Activated T-cell treated with anti-CD3 and anti-CD28 coated beads for 1 hour (primary cell): Measurements from ENCODE around the gene FOXP3.

Experiments
- DNase-seq: peaks from one replicate; pipeline ENCODE4 v3.0.0-alpha.2; 2020; ENCODE audit warnings: low read depth

The FOXP3 gene

DNA sequence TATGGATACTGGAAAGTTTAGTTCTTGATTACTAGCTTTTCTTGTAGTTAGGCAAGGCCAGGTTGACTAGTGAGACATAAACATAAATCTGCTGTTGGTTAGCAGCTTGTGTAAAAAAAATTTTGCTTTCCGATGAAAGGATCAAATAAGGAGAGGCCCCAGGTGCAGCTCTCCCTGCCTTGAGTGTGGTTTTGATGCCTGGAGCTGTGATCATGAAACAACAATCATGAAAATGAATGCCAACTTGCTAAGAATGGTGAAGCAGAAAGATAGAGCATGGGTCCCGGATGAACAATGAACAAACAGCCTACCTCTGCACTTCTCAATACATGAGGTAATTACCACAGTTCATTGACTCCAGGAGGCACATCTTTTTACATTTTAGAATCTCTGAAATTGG lies 50.1 kb downstream of the FOXP3 start:
- DNase-seq = no peak

DNA sequence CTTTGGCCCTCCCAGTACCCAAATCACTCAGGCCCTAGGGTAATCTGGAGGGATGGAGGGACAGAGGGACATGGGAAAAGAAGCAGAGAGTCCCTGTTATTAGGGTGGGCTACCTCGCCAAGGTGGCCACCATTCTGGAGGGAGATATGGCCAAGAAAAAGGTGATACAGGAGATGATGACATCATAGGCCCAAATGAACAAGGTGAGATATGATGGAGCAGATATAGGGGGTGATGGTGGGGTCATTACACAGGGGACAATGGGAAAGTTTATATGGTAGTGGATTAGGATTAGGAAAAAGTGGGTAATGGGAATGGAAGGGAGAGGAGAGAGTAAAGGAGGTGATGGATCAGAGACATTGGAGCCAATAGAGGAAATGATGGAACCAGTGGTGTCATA lies 51.6 kb downstream of the FOXP3 start:
- no peak for DNase-seq

DNA sequence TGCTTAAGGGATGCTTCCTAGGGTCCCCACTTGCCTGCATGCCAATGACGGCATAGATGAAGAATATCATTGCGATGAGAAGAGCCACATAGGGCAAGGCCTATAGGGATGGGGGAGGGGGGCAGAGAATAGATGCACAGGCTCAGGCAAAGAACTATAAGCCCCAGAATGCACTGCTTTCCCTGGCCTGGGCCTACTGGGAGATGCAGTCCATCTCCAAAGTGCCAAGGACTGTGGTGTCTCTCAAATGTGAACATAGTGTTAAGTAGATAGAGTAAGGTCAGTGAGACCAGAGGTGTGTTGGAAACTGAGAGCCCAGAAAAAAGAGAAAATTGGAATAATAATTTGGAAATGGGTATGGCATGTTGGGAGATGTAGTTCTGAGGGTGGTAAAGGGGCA lies 52.3 kb downstream of the FOXP3 start:
- no peak for DNase-seq

DNA sequence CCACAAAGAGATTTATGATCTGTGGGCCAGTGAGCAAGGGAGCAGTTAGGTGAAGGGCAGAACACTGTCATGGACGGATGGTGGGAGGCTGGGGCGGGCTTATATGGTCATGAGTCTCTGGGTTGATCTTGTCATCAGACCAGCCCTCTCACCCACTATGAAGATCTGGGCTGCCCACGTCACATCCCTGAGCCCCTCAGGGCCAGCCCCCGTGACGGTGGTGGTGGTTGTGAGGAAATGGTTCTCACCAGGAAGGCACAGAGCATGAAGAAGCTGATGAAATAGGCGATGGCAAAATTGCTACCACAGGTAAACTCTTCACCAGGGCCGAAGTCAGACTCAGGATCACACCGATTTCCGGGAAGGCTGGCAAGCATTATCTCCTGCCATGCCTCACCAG lies 53.4 kb downstream of the FOXP3 start:
- no peak for DNase-seq

DNA sequence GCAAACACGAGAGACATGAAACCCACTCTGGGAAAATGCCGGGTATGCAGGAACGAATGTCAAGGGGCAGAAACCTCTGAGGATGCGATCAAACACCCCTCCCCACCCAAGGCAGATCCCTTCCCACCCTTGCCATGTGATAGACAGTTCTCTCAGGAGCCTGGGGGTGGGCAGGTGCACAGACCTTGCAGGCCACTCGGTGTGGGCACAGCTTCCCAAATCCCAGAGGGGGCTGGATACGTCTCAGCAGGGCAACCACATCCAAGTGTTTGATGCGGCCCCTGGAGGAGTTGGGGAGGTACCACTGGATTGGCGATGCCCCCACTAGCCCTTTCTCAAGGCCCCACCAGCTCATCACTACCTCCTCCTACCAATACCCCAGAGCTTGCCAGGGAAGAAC lies 54.1 kb downstream of the FOXP3 start:
- DNase-seq = no peak

DNA sequence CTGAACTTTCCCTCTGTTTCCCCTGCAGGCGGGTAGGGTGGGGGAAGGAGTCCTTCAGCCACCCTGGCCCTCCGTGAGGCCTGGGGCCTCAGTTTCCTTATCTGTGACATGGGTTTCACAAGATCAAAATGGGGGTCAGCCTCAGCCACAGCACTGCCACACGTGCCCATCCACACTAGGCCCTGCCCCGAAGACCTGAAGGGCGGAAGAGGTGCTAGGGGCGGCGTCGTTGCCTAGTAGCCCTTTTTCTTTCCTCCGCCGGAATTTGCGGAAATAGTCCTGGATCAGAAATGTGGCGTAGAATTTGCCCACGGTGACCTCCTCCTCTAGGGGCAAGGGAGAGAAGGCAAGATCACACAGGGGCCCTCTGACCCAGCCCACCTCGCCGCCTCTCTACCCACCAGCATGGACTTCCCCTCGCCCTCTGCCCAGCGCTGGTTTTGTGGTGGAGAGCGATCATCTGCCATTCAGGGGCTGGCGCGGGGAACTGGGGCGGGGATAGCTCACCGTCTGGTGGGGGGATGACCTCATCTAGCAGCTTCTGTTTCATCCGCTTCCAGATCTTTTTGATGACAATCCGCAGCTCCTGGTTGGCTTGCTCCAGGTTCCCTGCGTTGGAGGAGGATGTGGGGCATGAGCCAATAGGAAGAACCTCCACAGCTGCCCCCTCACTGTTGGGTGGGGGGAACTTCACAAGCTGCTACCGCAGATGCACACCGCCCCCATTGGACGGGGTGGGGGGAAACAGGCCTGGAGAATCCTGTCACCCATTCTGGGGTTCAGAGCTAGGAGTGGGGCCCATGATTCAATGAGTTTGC lies 54.9 kb downstream of the FOXP3 start:
- DNase-seq = no peak

DNA sequence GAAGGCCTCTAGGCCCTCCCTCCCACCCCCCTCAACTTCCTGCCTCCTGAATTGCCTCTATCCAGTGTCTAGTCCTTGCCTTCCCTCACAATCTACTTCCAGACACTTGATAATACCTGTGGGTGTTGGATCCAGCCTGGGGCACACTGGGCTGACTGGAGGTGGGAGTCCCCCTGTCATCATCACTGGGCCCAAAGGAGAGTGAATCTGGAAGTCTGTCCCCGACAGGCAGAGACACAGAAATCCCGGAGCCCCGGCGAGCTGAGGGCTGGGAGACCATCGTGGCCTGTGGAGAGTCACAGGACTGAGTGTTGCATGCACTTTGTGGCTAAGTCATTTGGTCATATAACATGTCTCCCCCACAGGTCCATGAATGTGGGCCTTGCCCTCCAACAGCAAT lies 56.1 kb downstream of the FOXP3 start:
- DNase-seq = no peak

DNA sequence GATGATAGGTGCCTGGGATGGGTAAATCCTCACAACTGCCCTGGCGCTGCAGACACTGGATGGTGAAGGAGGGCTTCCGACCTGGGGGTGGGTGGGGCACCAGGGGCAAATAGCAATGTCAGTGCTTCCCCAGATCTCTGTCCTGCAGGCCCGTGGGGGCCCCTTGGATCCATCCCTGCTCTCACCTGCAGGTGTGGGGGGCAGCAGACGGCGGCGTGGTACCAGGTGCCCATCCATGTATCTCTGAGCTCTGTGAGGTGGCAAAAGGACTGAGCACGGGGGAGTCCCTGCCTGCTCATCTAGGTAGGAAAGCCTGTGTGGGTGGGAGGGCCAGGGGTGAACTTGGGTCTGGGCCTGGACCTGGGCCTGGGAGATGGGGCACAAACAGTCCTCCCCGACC lies 58.0 kb downstream of the FOXP3 start:
- no peak for DNase-seq

DNA sequence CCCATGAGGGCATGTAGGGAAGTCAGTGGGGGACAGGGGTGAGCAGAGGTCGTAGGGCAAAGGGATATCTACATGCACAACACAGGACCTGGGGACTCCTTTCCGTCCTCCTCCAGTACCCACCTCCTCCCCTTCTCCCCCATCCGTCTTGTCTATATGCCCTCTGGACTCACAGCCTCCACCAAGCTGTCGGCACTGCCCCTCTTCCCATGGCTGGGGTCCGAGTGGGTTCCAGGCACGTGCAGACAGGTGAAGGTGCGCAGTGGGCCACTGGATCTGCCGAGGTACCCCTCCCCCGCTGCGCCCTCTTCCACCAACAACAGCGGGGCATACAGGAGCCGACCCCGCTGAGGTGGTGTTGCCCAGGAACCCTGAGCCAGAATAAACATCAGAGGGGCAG lies 59.1 kb downstream of the FOXP3 start:
- DNase-seq = no peak

DNA sequence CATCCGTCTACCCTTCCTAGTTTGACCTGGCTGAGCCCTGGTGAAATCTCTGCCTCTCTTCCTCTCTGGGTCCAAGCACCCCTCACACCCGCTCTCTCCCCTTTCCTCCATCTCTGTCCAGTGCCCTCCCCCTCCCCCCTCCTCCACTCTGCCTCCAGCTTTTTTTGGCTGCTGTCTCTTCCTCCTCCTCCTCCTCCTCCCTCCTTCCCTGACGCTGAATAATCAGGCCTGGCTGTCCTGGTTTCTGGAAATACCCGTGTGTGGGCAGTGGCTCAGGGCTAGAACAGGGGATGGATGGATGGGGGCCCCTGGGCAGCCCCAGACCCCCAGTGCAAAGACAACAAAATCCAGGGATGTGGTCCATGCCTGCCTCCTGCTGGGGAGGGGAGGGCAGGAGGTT lies 59.8 kb downstream of the FOXP3 start:
- no peak for DNase-seq

DNA sequence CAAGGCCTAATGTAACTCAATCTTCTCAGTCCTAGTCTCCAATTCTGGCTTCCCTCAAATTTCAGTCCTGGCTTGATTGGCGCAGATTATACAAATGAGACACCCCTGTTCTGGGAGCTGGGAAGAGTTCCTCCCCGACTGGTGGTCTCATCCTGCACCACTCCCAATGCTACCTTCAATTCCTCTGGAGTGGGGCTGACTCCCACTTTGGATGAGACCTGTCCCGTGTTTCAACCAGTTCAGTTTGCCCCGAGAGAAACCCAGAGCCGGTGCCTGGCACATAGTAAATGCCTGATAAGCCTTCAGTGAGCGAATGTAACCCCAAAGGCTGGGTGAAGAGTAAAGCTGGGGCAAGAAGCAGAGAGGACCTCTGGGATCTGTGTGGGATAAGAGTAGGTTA lies 60.5 kb downstream of the FOXP3 start:
- no peak for DNase-seq

DNA sequence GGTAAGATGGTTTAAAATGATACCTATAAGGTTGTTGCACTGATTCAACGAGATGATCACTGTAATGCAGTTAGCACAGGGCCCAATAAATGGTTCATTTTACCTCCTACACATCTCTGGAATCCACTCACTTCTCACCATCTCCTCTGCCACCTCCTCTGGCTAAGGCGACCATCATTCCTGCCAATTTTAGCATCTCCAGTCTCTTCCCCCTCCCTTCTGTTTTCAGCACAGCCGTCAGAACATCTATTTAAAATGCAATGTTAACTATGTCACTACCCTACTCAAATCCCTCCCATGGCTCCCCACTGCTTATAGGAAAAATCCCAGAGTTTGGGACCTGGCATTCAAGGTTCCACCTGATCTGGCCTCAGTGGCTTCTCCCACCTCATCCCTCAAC lies 61.0 kb downstream of the FOXP3 start:
- no peak for DNase-seq

DNA sequence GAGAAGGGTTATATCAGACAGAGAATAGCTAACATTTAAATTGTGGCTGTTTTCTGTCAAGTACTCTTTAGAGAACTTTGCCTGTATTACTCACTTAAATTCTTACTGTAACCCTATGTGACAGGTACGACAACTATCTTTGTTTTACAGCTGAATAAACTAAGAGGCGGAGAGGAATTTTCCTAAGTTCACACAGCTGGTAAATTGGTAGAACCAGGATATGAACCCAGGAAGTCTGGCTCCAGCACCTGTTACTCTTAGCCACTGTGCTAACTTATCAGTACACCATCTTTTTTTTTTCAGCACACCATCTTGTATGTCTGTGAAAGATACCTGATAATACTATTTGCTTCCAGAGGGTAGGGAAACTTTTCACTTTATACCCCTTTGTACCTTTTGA lies 62.5 kb downstream of the FOXP3 start:
- DNase-seq = no peak
